Stomach (tissue), 9 donors: ENCODE data around the gene PSORS1C2. TPM values are rescaled to one million over a fixed set of nuclear protein-coding genes. Genes with fewer than 3 reads are reported as not detected.
A peak's percentile ranks its signal among the peaks of the same experiment; 100 is the strongest.

Experiments used
- DNase-seq, 2 donors: peaks; one replicate each; pipeline versions ENCODE4 v3.0.0 to v3.0.0-alpha.2; 2013 to 2019
- H3K27ac ChIP-seq, 5 donors: fragments of 200-600 bp in 4 of 5; sonication (generic) in 4 of 5; one replicate each; pipeline ENCODE4 v1.5.1; 2013 to 2019; ENCODE audit warnings: mild to moderate bottlenecking in 1 of 5, moderate library complexity in 1 of 5
- H3K27me3 ChIP-seq, 3 donors: fragments of 200-600 bp; sonication (generic); one replicate each; pipeline ENCODE4 v1.5.1; 2017 to 2019; ENCODE audit warnings: mixed run types in 1 of 3
- H3K36me3 ChIP-seq, 4 donors: fragments of 200-600 bp; sonication (generic); 1 replicate in 3 of 4; 2 replicates in 1 of 4; pipeline ENCODE4 v1.5.1; 2016 to 2019
- H3K4me1 ChIP-seq, 4 donors: fragments of 200-600 bp; sonication (generic); one replicate each; pipeline ENCODE4 v1.5.1; 2016 to 2019
- H3K4me3 ChIP-seq, 4 donors: fragments of 200-600 bp; sonication (generic) in 3 of 4; one replicate each; pipeline ENCODE4 v1.5.1; 2016 to 2019; ENCODE audit warnings: mild to moderate bottlenecking in 1 of 4
- H3K9me3 ChIP-seq, 4 donors: fragments of 200-600 bp; sonication (generic); one replicate each; pipeline ENCODE4 v1.5.1; 2016 to 2019
- CTCF ChIP-seq, 7 experiments: fragments of 450-650 bp in 4 of 7; fragments of 200-600 bp in 3 of 7; sonication (generic) in 3 of 7; IDR thresholded peaks; one replicate each; pipeline ENCODE4 v1.5.1; 2016 to 2019; ENCODE audit warnings: antibody characterized with exemption in 7 of 7, control low read depth in 2 of 7, mild to moderate bottlenecking in 1 of 7
- EP300 ChIP-seq: sonication (generic); formaldehyde crosslinking; IDR thresholded peaks from one replicate; pipeline ENCODE4 v1.6.1; 2017; ENCODE audit warnings: antibody characterized with exemption
- POLR2A ChIP-seq, 4 donors: fragments of 450-650 bp; IDR thresholded peaks; one replicate each; pipeline ENCODE4 v1.6.1; 2016; ENCODE audit warnings: antibody characterized with exemption in 4 of 4, control low read depth in 2 of 4, mild to moderate bottlenecking in 1 of 4, moderate library complexity in 1 of 4
- POLR2AphosphoS5 ChIP-seq, 3 donors: sonication (generic); formaldehyde crosslinking; IDR thresholded peaks; one replicate each; pipeline ENCODE4 v1.6.1; 2016; ENCODE audit warnings: antibody characterized with exemption in 3 of 3
- WGBS, 5 donors: extraction: QIAGEN DNeasy Blood & Tissue Kit in 3 of 5; methylation state at CpG; one replicate each; pipeline versions ENCODE4 v1.1.5 to v1.1.7; 2013 to 2018; 5-methylcytosine and 5-hydroxymethylcytosine counted together
- intact Hi-C: fragments of 100-400 bp; cut with DNase I; formaldehyde crosslinking; loops from one replicate; pipeline ENCODE4 v1.15.1; 2023; ENCODE audit warnings: low total_unique reads
- polyA plus RNA-seq, 3 donors: library from polyadenylated mRNA; stranded (reverse); fragments of 200-250 nt; gene quantifications; one replicate each; pipeline ENCODE4 v1.2.3, GENCODE V29; 2013
- total RNA-seq, 5 donors: library from RNA; depleted of rRNA; stranded (reverse); fragments of >200 nt; gene quantifications; one replicate each; pipeline versions ENCODE4 v1.1.0 to v1.2.3, GENCODE V29; 2014 to 2016
- donor health status: healthy with polysubstance abuse.
- donor health status: Bipolar disorder and iron deficiency.
- donor health status: healthy.

Gene PSORS1C2
- total and polyA plus RNA-seq, 8 donors = 0.73 to 1.6 TPM; not detected in 6

GRCh38 chr6:31152781-31153180, 13.9 kb upstream of the PSORS1C2 start:
- intact Hi-C loops = no loop called here
- 87 to 96% (median 94%) methylated on average over 7 of the region's 7 CpGs for WGBS, 5 donors
- DNase-seq = no peak
- peaks cover 6 to 13% (median 11%) of the 10 kb centered on the region in 4 donors for H3K4me1 ChIP-seq
- no peak overlapping the region for H3K27ac ChIP-seq
- TF ChIP-seq POLR2AphosphoS5 (IDR thresholded peaks at IDR 0.05) (no peak), EP300 (no peak), POLR2A (IDR thresholded peaks at IDR 0.05) (no peak), CTCF (IDR thresholded peaks at IDR 0.05) (no peak)
- H3K4me3 ChIP-seq = no peak overlapping the region
- peaks cover 10 to 64% (median 56%) of the 10 kb centered on the region in 4 donors for H3K36me3 ChIP-seq
- H3K9me3 ChIP-seq = no peaks in the 10 kb centered on the region
- no peaks in the 10 kb centered on the region for H3K27me3 ChIP-seq

- H3K4me3 ChIP-seq = no peak overlapping the region
- DNase-seq = peak in 1 of 2 donors; percentile 57
- H3K27ac ChIP-seq = peak overlapping the region in 1 of 5 donors; percentile 20
- peaks cover 0 to 16% (median 4%) of the 10 kb centered on the region in 4 donors for H3K4me1 ChIP-seq
- WGBS, 5 donors = 42 to 78% (median 57%) methylated on average over 5 to 6 of the region's 6 CpGs
- H3K27me3 ChIP-seq = no peaks in the 10 kb centered on the region
- no peak for TF ChIP-seq POLR2A (IDR thresholded peaks at IDR 0.05)
- no peak for TF ChIP-seq EP300
- peak in 2 of 3 donors; percentile 32 to 38 for TF ChIP-seq POLR2AphosphoS5 (IDR thresholded peaks at IDR 0.05)
- TF ChIP-seq CTCF (IDR thresholded peaks at IDR 0.05) = no peak
- intact Hi-C loops = no loop called here
- no peaks in the 10 kb centered on the region for H3K9me3 ChIP-seq
- peaks cover 10 to 63% (median 53%) of the 10 kb centered on the region in 4 donors for H3K36me3 ChIP-seq
Observed at GRCh38 chr6:31149827-31150447, 11.1 kb upstream of the PSORS1C2 start.

- Histone ChIP-seq H3K4me1 (peaks cover 9 to 30% (median 23%) of the 10 kb centered on the region in 4 donors), H3K9me3 (no peaks in the 10 kb centered on the region), H3K27me3 (no peaks in the 10 kb centered on the region), H3K36me3 (peaks cover 5 to 64% (median 38%) of the 10 kb centered on the region in 4 donors), H3K4me3 (no peak overlapping the region), H3K27ac (peak overlapping the region; percentile 71 to 84 (median 82))
- 89 to 96% (median 90%) methylated on average over 8 to 10 of the region's 10 CpGs for WGBS, 5 donors
- DNase-seq = no peak
- intact Hi-C loops = no loop called here
- TF ChIP-seq POLR2A (IDR thresholded peaks at IDR 0.05) (no peak), EP300 (no peak), POLR2AphosphoS5 (IDR thresholded peaks at IDR 0.05) (no peak), CTCF (IDR thresholded peaks at IDR 0.05) (no peak)
Observed at GRCh38 chr6:31145386-31145785, 6.5 kb upstream of the PSORS1C2 start.

- DNase-seq = no peak
- peak in 1 of 7 experiments; percentile 7 for TF ChIP-seq CTCF (IDR thresholded peaks at IDR 0.05)
- TF ChIP-seq POLR2AphosphoS5 (IDR thresholded peaks at IDR 0.05) = no peak
- 39 to 70% (median 51%) methylated on average over 11 of the region's 11 CpGs; no CpG with 5 or more reads in 1 of the 5 donors for WGBS, 5 donors
- H3K4me3 ChIP-seq = no peak overlapping the region
- H3K36me3 ChIP-seq = peaks cover under 1 to 59% (median 34%) of the 10 kb centered on the region in 4 donors
- H3K4me1 ChIP-seq = peaks cover 9 to 30% (median 23%) of the 10 kb centered on the region in 4 donors
- H3K27me3 ChIP-seq = no peaks in the 10 kb centered on the region
- intact Hi-C loops = no loop called here
- H3K9me3 ChIP-seq = no peaks in the 10 kb centered on the region
- H3K27ac ChIP-seq = peak overlapping the region; percentile 71 to 84 (median 82)
Observed at GRCh38 chr6:31144970-31145340, 6.1 kb upstream of the PSORS1C2 start.
